HK-2 (cell line): ENCODE results near the gene RPTOR.

ENCODE experiments used
- DNase-seq: peaks from one replicate; pipeline ENCODE4 v3.0.0-alpha.2; 2018; ENCODE audit not compliant: unreplicated experiment

RPTOR gene

GRCh38 chr17:80591788-80592187 lies 47.1 kb downstream of the RPTOR start:
- DNase-seq: no peak

- no peak for DNase-seq
Observed at GRCh38 chr17:80592243-80592642, 47.6 kb downstream of the RPTOR start.

GRCh38 chr17:80593181-80593580 lies 48.5 kb downstream of the RPTOR start:
- DNase-seq: no peak

GRCh38 chr17:80594431-80595269 lies 50.0 kb downstream of the RPTOR start:
- DNase-seq: no peak

GRCh38 chr17:80596760-80597608 lies 52.3 kb downstream of the RPTOR start:
- no peak for DNase-seq

- no peak for DNase-seq
Observed at GRCh38 chr17:80598813-80599545, 54.3 kb downstream of the RPTOR start.

- no peak for DNase-seq
Observed at GRCh38 chr17:80599546-80600305, 55.1 kb downstream of the RPTOR start.

- no peak for DNase-seq
Observed at GRCh38 chr17:80601146-80601545, 56.5 kb downstream of the RPTOR start.

- no peak for DNase-seq
Observed at GRCh38 chr17:80603396-80603795, 58.8 kb downstream of the RPTOR start.

GRCh38 chr17:80604009-80604669 lies 59.5 kb downstream of the RPTOR start:
- no peak for DNase-seq

- DNase-seq: no peak
Observed at GRCh38 chr17:80604670-80605010, 60.0 kb downstream of the RPTOR start.

GRCh38 chr17:80605326-80606066 lies 60.9 kb downstream of the RPTOR start:
- peak; percentile 10 for DNase-seq

GRCh38 chr17:80608326-80608725 lies 63.7 kb downstream of the RPTOR start:
- no peak for DNase-seq

- no peak for DNase-seq
Observed at GRCh38 chr17:80609757-80610156, 65.1 kb downstream of the RPTOR start.

GRCh38 chr17:80611816-80612215 lies 67.2 kb downstream of the RPTOR start:
- DNase-seq: no peak

- no peak for DNase-seq
Observed at GRCh38 chr17:80612997-80613731, 68.5 kb downstream of the RPTOR start.

- no peak for DNase-seq
Observed at GRCh38 chr17:80613732-80614071, 69.1 kb downstream of the RPTOR start.

- no peak for DNase-seq
Observed at GRCh38 chr17:80614332-80615047, 69.9 kb downstream of the RPTOR start.

- no peak for DNase-seq
Observed at GRCh38 chr17:80615376-80615775, 70.7 kb downstream of the RPTOR start.
